Panc1 (cell line): ENCODE results near the gene PARD6G.

Experiments
- CTCF ChIP-seq: fragments of 450-650 bp; IDR thresholded peaks from 2 replicates; pipeline ENCODE4 v1.5.1; 2017; ENCODE audit warnings: mild to moderate bottlenecking
- POLR2AphosphoS5 ChIP-seq: IDR thresholded peaks from 2 replicates; pipeline ENCODE4 v1.6.1; 2012; ENCODE audit warnings: mild to moderate bottlenecking, low read depth, low read length, moderate library complexity
- SIN3A ChIP-seq: IDR thresholded peaks from 2 replicates; pipeline ENCODE4 v1.6.1; 2012; ENCODE audit warnings: low read depth, mild to moderate bottlenecking, low read length, moderate library complexity, borderline replicate concordance; ENCODE audit not compliant: insufficient read depth

- no peak for TF ChIP-seq CTCF
- no peak for TF ChIP-seq SIN3A
- TF ChIP-seq POLR2AphosphoS5, result no peak
Observed at GRCh38 chr18:80130555-80130954, 116.8 kb downstream of the PARD6G start.
